Suprapubic skin (tissue), 2 donors: Measurements from ENCODE around the gene STYX.

Source experiments
- EP300 ChIP-seq: sonication (generic); formaldehyde crosslinking; IDR thresholded peaks from one replicate; pipeline ENCODE4 v1.6.1; 2017; ENCODE audit warnings: antibody characterized with exemption
- POLR2A ChIP-seq, 2 donors: fragments of 450-650 bp; IDR thresholded peaks; one replicate each; pipeline ENCODE4 v1.6.1; 2017; ENCODE audit warnings: antibody characterized with exemption in 2 of 2, mild to moderate bottlenecking in 2 of 2, moderate library complexity in 2 of 2

GRCh38 chr14:52793061-52793460, 63.1 kb downstream of the STYX start:
- TF ChIP-seq POLR2A (IDR thresholded peaks at IDR 0.05) (no peak), EP300 (no peak)
